ENCODE measurements around the gene BBOX1.

BBOX1 gene

GRCh38 chr11:27020751-27021150 is 19.9 kb upstream of the BBOX1 start:
- no peak for TF ChIP-seq TAF1 (IDR thresholded peaks at IDR 0.05; ENCODE audit: borderline replicate concordance, insufficient read depth, low read length)
- TF ChIP-seq SIN3A (IDR thresholded peaks at IDR 0.05; ENCODE audit: borderline replicate concordance, insufficient read depth, low read length), result no peak
- TF ChIP-seq REST (IDR thresholded peaks at IDR 0.05; ENCODE audit: insufficient read depth in 1 of 2, low read depth in 2 of 2, low read length in 2 of 2), result no peak
- TF ChIP-seq POLR2AphosphoS5 (IDR thresholded peaks at IDR 0.05; ENCODE audit: low read depth, low read length), result no peak
- TF ChIP-seq FOXP2 (optimal IDR thresholded peaks at IDR 0.05; ENCODE audit: borderline replicate concordance, extremely low read depth, extremely low read length, insufficient read depth), result no peak

DNA sequence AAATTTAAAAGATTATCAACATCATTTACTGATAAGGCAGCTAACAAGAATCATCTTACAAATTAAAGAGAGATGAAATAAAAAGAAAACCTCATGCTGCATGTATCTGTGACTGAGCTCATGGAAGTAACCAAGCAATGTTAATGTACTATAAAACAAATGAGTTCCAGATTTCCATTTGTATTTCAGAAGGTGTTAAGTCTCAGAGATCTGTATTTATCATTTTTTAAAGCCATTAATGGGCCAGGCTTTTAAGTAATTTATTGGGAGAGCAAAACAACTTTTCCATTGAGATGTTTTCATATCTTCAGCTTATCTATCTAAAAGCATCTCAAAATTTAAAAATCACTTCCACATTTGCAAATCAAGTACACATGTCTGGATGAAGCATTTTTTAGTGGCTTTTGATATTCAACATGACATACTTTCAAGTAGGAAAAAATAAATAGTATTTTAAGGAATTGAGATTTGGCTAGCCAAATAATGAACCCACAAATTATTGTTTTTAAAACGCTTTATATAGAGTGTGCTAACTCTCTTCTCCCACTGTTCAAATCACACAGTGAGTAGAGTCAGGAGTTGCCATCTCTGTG is 17.9 kb upstream of the BBOX1 start:
- TF ChIP-seq REST (IDR thresholded peaks at IDR 0.05; ENCODE audit: insufficient read depth in 1 of 2, low read depth in 2 of 2, low read length in 2 of 2) (no peak), FOXP2 (optimal IDR thresholded peaks at IDR 0.05; ENCODE audit: borderline replicate concordance, extremely low read depth, extremely low read length, insufficient read depth) (no peak), POLR2AphosphoS5 (IDR thresholded peaks at IDR 0.05; ENCODE audit: low read depth, low read length) (no peak), TAF1 (IDR thresholded peaks at IDR 0.05; ENCODE audit: borderline replicate concordance, insufficient read depth, low read length) (no peak), SIN3A (IDR thresholded peaks at IDR 0.05; ENCODE audit: borderline replicate concordance, insufficient read depth, low read length) (no peak)

GRCh38 chr11:27024865-27025264 is 15.8 kb upstream of the BBOX1 start:
- no peak for TF ChIP-seq POLR2AphosphoS5 (IDR thresholded peaks at IDR 0.05; ENCODE audit: low read depth, low read length)
- TF ChIP-seq REST (IDR thresholded peaks at IDR 0.05; ENCODE audit: insufficient read depth in 1 of 2, low read depth in 2 of 2, low read length in 2 of 2), result no peak
- no peak for TF ChIP-seq SIN3A (IDR thresholded peaks at IDR 0.05; ENCODE audit: borderline replicate concordance, insufficient read depth, low read length)
- TF ChIP-seq TAF1 (IDR thresholded peaks at IDR 0.05; ENCODE audit: borderline replicate concordance, insufficient read depth, low read length), result no peak

GRCh38 chr11:27025312-27025955 is 15.2 kb upstream of the BBOX1 start:
- TF ChIP-seq FOXP2 (optimal IDR thresholded peaks at IDR 0.05; ENCODE audit: borderline replicate concordance, extremely low read depth, extremely low read length, insufficient read depth) (no peak), TAF1 (IDR thresholded peaks at IDR 0.05; ENCODE audit: borderline replicate concordance, insufficient read depth, low read length) (no peak), REST (IDR thresholded peaks at IDR 0.05; ENCODE audit: insufficient read depth in 1 of 2, low read depth in 2 of 2, low read length in 2 of 2) (no peak), POLR2AphosphoS5 (IDR thresholded peaks at IDR 0.05; ENCODE audit: low read depth, low read length) (no peak), SIN3A (IDR thresholded peaks at IDR 0.05; ENCODE audit: borderline replicate concordance, insufficient read depth, low read length) (no peak)
